Naive thymus-derived CD4-positive, alpha-beta T cell (primary cell): ENCODE results near the gene ANKRD27. TPM values are rescaled to one million over a fixed set of nuclear protein-coding genes. Genes with fewer than 3 reads are reported as not detected.
"Not testable (repeated sequence)": the region's sequence is repeated elsewhere in the genome, so short reads cannot be mapped to it uniquely, and the experiment has no call there.

Experiments
- ATAC-seq: fragments of 150-1000 bp; cut with Tn5 transposase; 2 replicates; pipeline ENCODE4 v1.10.0; 2021; ENCODE audit warnings: mild to moderate bottlenecking, moderate library complexity
- CTCF ChIA-PET: fragments of 350-600 bp; sonication (Branson Sonifier 250); formaldehyde crosslinking; loops from one replicate; lab custom pipeline; 2021; ENCODE audit warnings: antibody characterized with exemption; lab: Charles Lee
- POLR2A ChIA-PET: fragments of 350-600 bp; sonication (Branson Sonifier 250); formaldehyde crosslinking; loops from one replicate; lab custom pipeline; 2021; ENCODE audit warnings: antibody characterized with exemption, inconsistent platforms; lab: Charles Lee
- DNase-seq, 9 donors: peaks; one replicate each; pipeline versions ENCODE4 v3.0.0 to v3.0.0-alpha.2; 2020 to 2022; ENCODE audit warnings: mixed read lengths in 1 of 9
- H3K27ac ChIP-seq: one replicate; pipeline ENCODE4 v1.7.0; 2013; ENCODE audit warnings: mild to moderate bottlenecking, low read depth, low read length, moderate library complexity
- H3K27me3 ChIP-seq, 2 donors: one replicate each; pipeline ENCODE4 v1.7.0; 2013; ENCODE audit warnings: low read length in 2 of 2, mild to moderate bottlenecking in 2 of 2, moderate library complexity in 2 of 2; ENCODE audit not compliant: control insufficient read depth in 2 of 2, insufficient read depth in 2 of 2
- H3K36me3 ChIP-seq, 3 experiments: 1 replicate in 2 of 3; 2 replicates in 1 of 3; pipeline ENCODE4 v1.7.0; 2013; ENCODE audit warnings: low read length in 3 of 3, mild to moderate bottlenecking in 3 of 3, moderate library complexity in 1 of 3; ENCODE audit not compliant: insufficient read depth in 3 of 3, control insufficient read depth in 2 of 3
- H3K4me1 ChIP-seq, 2 donors: one replicate each; pipeline ENCODE4 v1.7.0; 2013; ENCODE audit warnings: low read length in 2 of 2, mild to moderate bottlenecking in 2 of 2, moderate library complexity in 1 of 2; ENCODE audit not compliant: control insufficient read depth in 2 of 2, insufficient read depth in 2 of 2
- H3K4me3 ChIP-seq: 2 replicates; pipeline ENCODE4 v1.7.0; 2013; ENCODE audit warnings: mild to moderate bottlenecking, low read length
- H3K9me3 ChIP-seq, 3 experiments: 1 replicate in 2 of 3; 2 replicates in 1 of 3; pipeline ENCODE4 v1.7.0; 2013; ENCODE audit warnings: low read length in 3 of 3; ENCODE audit not compliant: control insufficient read depth in 2 of 3
- H3K27ac Mint-ChIP-seq, 9 donors: one replicate each; pipeline ENCODE4 v1.8.0; 2020 to 2022; ENCODE audit warnings: mixed read lengths in 9 of 9, mild to moderate bottlenecking in 8 of 9, moderate library complexity in 5 of 9, inconsistent platforms in 2 of 9
- H3K27me3 Mint-ChIP-seq, 5 donors: one replicate each; pipeline ENCODE4 v1.8.0; 2021 to 2022; ENCODE audit warnings: mixed read lengths in 5 of 5, mild to moderate bottlenecking in 1 of 5
- H3K36me3 Mint-ChIP-seq, 5 donors: one replicate each; pipeline ENCODE4 v1.8.0; 2020 to 2022; ENCODE audit warnings: mixed read lengths in 5 of 5, mild to moderate bottlenecking in 3 of 5, inconsistent platforms in 1 of 5
- H3K4me1 Mint-ChIP-seq, 7 donors: one replicate each; pipeline ENCODE4 v1.8.0; 2020 to 2022; ENCODE audit warnings: mixed read lengths in 7 of 7, mild to moderate bottlenecking in 3 of 7, inconsistent platforms in 1 of 7
- H3K4me3 Mint-ChIP-seq, 10 donors: one replicate each; pipeline ENCODE4 v1.8.0; 2020 to 2022; ENCODE audit warnings: mild to moderate bottlenecking in 10 of 10, mixed read lengths in 10 of 10, moderate library complexity in 6 of 10, inconsistent platforms in 2 of 10
- H3K9me3 Mint-ChIP-seq, 11 donors: one replicate each; pipeline ENCODE4 v1.8.0; 2020 to 2022; ENCODE audit warnings: mixed read lengths in 11 of 11, mild to moderate bottlenecking in 4 of 11, inconsistent platforms in 1 of 11, moderate library complexity in 1 of 11
- intact Hi-C, 2 donors: fragments of 100-400 bp; cut with micrococcal nuclease; formaldehyde crosslinking; loops; one replicate each; pipeline ENCODE4 v1.15.1; 2023
- polyA plus RNA-seq, 2 donors: library from polyadenylated mRNA; unstranded; fragments of 300-500 nt; fragmentation: Illumina TruSeq; gene quantifications; one replicate each; pipeline ENCODE4 v1.2.3, GENCODE V29; 2021
- total RNA-seq, 6 experiments: library from RNA in 5 of 6; stranded (reverse) in 5 of 6; gene quantifications; 1 replicate in 5 of 6; 2 replicates in 1 of 6; pipeline ENCODE4 v1.2.3 and lab custom pipeline; 2021 to 2026

ANKRD27 gene
- total and polyA plus RNA-seq, 7 experiments from 2014 or later = 12.3 to 44.9 (median 31.9) TPM

DNA sequence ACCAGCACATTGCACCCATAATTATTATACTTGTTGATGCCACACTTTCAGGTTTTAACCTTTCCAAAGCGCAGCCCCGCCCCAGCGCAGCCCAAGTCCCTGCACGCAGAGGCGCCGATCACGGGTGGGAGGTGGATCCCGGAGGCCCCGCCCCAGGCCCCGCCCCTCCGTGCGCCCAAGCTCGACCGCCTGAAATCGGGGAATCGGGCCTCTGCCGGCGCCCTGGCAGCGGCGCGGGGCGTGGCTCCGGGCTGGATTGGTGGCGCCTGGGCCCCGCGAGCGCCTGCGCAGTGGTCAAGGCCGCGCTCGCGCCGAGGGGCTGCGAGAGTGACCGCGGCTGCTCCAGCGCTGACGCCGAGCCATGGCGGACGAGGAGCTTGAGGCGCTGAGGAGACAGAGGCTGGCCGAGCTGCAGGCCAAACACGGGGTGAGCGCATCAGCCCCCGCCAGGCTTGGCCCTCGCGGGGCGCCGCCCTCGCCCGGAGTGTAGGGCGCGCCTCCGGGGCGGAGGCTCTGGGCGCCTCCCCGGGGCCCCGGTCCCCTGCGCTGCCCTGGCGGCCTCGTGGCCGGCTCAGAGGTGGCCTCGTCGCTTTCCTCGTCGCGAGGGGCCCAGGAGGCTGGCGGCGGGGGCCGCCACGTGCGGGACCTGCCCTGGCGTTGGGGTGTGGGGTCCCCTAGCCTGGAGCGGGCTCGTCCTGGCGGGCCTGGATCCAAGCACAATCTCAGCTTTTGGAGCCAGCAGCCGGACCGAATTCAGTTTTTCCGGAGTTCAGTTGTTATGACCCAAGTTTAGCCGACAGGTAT is 93.9 kb downstream of the ANKRD27 start, which contains the start of gene PDCD5:
PDCD5 (plus strand) TSS at position 290 of the 804 bp plus-strand sequence; CDS start at position 362, 72 bp downstream.
- peak within 1 kb of the TSS; percentile 77 for H3K27ac ChIP-seq
- H3K36me3 ChIP-seq = peaks cover 0 to 15% (median 5%) of the 10 kb centered on the region in 3 experiments
- peaks cover 0 to 20% (median 0%) of the 10 kb centered on the region in 5 donors for H3K27me3 Mint-ChIP-seq
- peak within 1 kb of the TSS; percentile 89 to 99 (median 94) for H3K4me3 Mint-ChIP-seq
- ATAC-seq = peak; percentile 98
- no peaks in the 10 kb centered on the region for H3K27me3 ChIP-seq
- POLR2A ChIA-PET = interaction anchor here (0.6 to 3.2 kb wide), 9 partner anchors 8 to 596 kb away, joined by 3 to 12 read pairs (median 4); partner anchors contain the start of genes CEP89, DPY19L3, FAAP24 and GPATCH1
- peaks cover 0 to under 1% (median 0%) of the 10 kb centered on the region in 11 donors for H3K9me3 Mint-ChIP-seq
- intact Hi-C loops = loop anchor here (1.0 to 10.0 kb wide), 17 partner anchors 18 to 1230 kb away; partner anchors contain the start of genes ANKRD27 (in 2 of the 2), CEP89 (in 2 of the 2), DPY19L3 (in 2 of the 2) and RGS9BP (in 2 of the 2)
- CTCF ChIA-PET = interaction anchor here (0.6 to 1.1 kb wide), 2 partner anchors 18 to 22 kb away, joined by 3 read pairs; no protein-coding TSS in a partner anchor
- H3K4me1 ChIP-seq = peaks cover 13 to 19% of the 10 kb centered on the region in 2 donors
- H3K9me3 ChIP-seq = no peaks in the 10 kb centered on the region
- H3K4me1 Mint-ChIP-seq = peaks cover 10 to 46% (median 36%) of the 10 kb centered on the region in 7 donors
- peak within 1 kb of the TSS; percentile 75 to 95 (median 90) for H3K27ac Mint-ChIP-seq
- DNase-seq = peak; percentile 88 to 96 (median 93)
- peaks cover 1 to 16% (median 10%) of the 10 kb centered on the region in 5 donors for H3K36me3 Mint-ChIP-seq
- peak within 1 kb of the TSS; percentile 91 for H3K4me3 ChIP-seq

DNA sequence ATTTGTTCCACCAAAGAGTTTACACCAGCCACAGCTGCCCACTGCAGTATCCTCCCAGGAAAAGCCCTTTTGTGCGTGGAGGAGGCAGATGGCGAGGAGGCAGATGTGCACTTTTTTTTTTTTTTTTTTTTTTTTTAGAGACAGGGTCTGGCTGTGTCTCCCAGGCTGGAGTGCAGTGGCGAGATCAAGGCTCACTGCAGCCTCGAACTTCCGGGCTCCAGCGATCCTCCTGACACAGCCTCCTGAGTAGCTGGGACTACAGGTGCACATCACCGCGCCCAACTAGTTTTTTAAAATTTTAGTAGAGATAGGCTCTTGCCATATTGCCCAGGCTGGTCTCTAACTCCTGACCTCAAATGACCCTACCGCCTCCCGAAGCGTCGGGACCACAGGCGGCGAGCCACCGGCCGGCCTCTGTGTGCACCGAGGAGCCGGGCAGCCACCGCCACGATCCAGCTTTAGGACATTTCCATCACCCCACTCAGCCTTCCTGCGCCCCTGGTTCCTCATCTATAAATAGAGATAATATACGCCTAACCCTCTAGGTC is 94.6 kb downstream of the ANKRD27 start:
- Histone ChIP-seq H3K27me3 (no peaks in the 10 kb centered on the region), H3K36me3 (peaks cover 0 to 9% (median 0%) of the 10 kb centered on the region in 3 experiments), H3K4me1 (peaks cover 13 to 16% of the 10 kb centered on the region in 2 donors), H3K4me3 (peak overlapping the region; percentile 91), H3K9me3 (no peaks in the 10 kb centered on the region), H3K27ac (peak overlapping the region; percentile 64)
- Mint-ChIP-seq H3K27me3 (peaks cover 0 to 25% (median 0%) of the 10 kb centered on the region in 5 donors), H3K36me3 (peaks cover 3 to 12% (median 8%) of the 10 kb centered on the region in 5 donors), H3K4me3 (peak overlapping the region; percentile 87 to 99 (median 94)), H3K4me1 (peaks cover 6 to 39% (median 31%) of the 10 kb centered on the region in 7 donors), H3K9me3 (peaks cover 0 to 2% (median 0%) of the 10 kb centered on the region in 11 donors), H3K27ac (peak overlapping the region; percentile 51 to 95 (median 90))
- intact Hi-C loops = loop anchor here (2.0 to 10.0 kb wide), 10 partner anchors 62 to 1230 kb away; partner anchors contain the start of genes CEBPG (in 1 of the 2), CEP89 (in 1 of the 2), FAAP24 (in 1 of the 2) and NUDT19 (in 1 of the 2)
- CTCF ChIA-PET = interaction anchor here (0.6 to 1.1 kb wide), 2 partner anchors 18 to 23 kb away, joined by 3 read pairs; no protein-coding TSS in a partner anchor
- ATAC-seq (peak; percentile 2), DNase-seq (no peak)
- POLR2A ChIA-PET = interaction anchor here (0.6 to 3.2 kb wide), 10 partner anchors 8 to 597 kb away, joined by 3 to 12 read pairs (median 4); partner anchors contain the start of genes CEP89, DPY19L3, FAAP24 and GPATCH1

GRCh38 chr19:32576790-32577189 is 98.2 kb downstream of the ANKRD27 start:
- H3K36me3 Mint-ChIP-seq = peaks cover 0 to 3% (median 0%) of the 10 kb centered on the region in 5 donors
- ChIA-PET CTCF (no interaction called here), POLR2A (no interaction called here)
- no peak for DNase-seq
- peaks cover 0 to 27% (median 0%) of the 10 kb centered on the region in 5 donors for H3K27me3 Mint-ChIP-seq
- H3K4me3 Mint-ChIP-seq = no peak overlapping the region
- peaks cover 6 to 22% (median 14%) of the 10 kb centered on the region in 7 donors for H3K4me1 Mint-ChIP-seq
- H3K27ac ChIP-seq = no peak overlapping the region
- H3K27ac Mint-ChIP-seq = no peak overlapping the region
- H3K27me3 ChIP-seq = no peaks in the 10 kb centered on the region
- no peak overlapping the region for H3K4me3 ChIP-seq
- ATAC-seq = no peak
- peaks cover 0 to 2% (median 0%) of the 10 kb centered on the region in 11 donors for H3K9me3 Mint-ChIP-seq
- no peaks in the 10 kb centered on the region for H3K9me3 ChIP-seq
- peaks cover 0 to 4% of the 10 kb centered on the region in 2 donors for H3K4me1 ChIP-seq
- H3K36me3 ChIP-seq = no peaks in the 10 kb centered on the region
- intact Hi-C loops = no loop called here

- ChIA-PET CTCF (interaction anchor here (1.7 kb wide), 1 partner anchor 234 kb away, joined by 5 read pairs; no protein-coding TSS in a partner anchor), POLR2A (interaction anchor here (1.2 kb wide), 1 partner anchor 8 kb away, joined by 3 read pairs; the partner anchor contains the start of gene PDCD5)
- no peak for ATAC-seq
- Mint-ChIP-seq H3K27ac (no peak overlapping the region), H3K27me3 (peaks cover 3 to 24% (median 8%) of the 10 kb centered on the region in 5 donors), H3K9me3 (peaks cover 0 to 2% (median 0%) of the 10 kb centered on the region in 11 donors), H3K4me3 (peak overlapping the region in 8 of 10 donors; percentile 47 to 95 (median 70)), H3K36me3 (peaks cover 0 to 3% (median 0%) of the 10 kb centered on the region in 5 donors), H3K4me1 (peaks cover 10 to 21% (median 16%) of the 10 kb centered on the region in 7 donors)
- no peak for DNase-seq
- Histone ChIP-seq H3K4me1 (no peaks in the 10 kb centered on the region), H3K36me3 (no peaks in the 10 kb centered on the region), H3K27me3 (no peaks in the 10 kb centered on the region), H3K27ac (no peak overlapping the region), H3K9me3 (no peaks in the 10 kb centered on the region), H3K4me3 (no peak overlapping the region)
- intact Hi-C loops = no loop called here
Measured at GRCh38 chr19:32573492-32573794, 101.5 kb downstream of the ANKRD27 start.

- peak overlapping the region; percentile 83 to 95 (median 90) for H3K4me3 Mint-ChIP-seq
- H3K4me1 ChIP-seq, H3K9me3 ChIP-seq, H3K27ac ChIP-seq, H3K9me3 Mint-ChIP-seq, H3K27me3 ChIP-seq, H3K36me3 ChIP-seq, intact Hi-C loops, H3K36me3 Mint-ChIP-seq: not testable (repeated sequence)
- DNase-seq (peak in 3 of 9 donors; percentile 14 to 27 (median 15)), ATAC-seq (peak; percentile 38)
- H3K4me1 Mint-ChIP-seq = peaks cover 10 to 21% (median 16%) of the 10 kb centered on the region in 7 donors
- H3K4me3 ChIP-seq = peak overlapping the region; percentile 46
- CTCF ChIA-PET = interaction anchor here (1.7 kb wide), 1 partner anchor 233 kb away, joined by 5 read pairs; no protein-coding TSS in a partner anchor
- H3K27ac Mint-ChIP-seq = peak overlapping the region in 8 of 9 donors; percentile 47 to 91 (median 76)
- peaks cover 3 to 19% (median 8%) of the 10 kb centered on the region in 5 donors for H3K27me3 Mint-ChIP-seq
- POLR2A ChIA-PET = interaction anchor here (1.2 kb wide), 1 partner anchor 8 kb away, joined by 3 read pairs; the partner anchor contains the start of gene PDCD5
Measured at GRCh38 chr19:32572700-32573491, 102.1 kb downstream of the ANKRD27 start.
